Type B pancreatic cell (in vitro differentiated cells): Measurements from ENCODE around the gene USP37. TPM values are rescaled to one million over a fixed set of nuclear protein-coding genes. Genes with fewer than 3 reads are reported as not detected.
A peak's percentile ranks its signal among the peaks of the same experiment; 100 is the strongest.

ENCODE experiments used
- DNase-seq: peaks from one replicate; pipeline ENCODE4 v3.0.0; 2021; ENCODE audit warnings: mixed read lengths; ENCODE audit not compliant: unreplicated experiment; ENCODE audit errors: extremely low spot score
- H3K27ac Mint-ChIP-seq: 2 replicates; pipeline ENCODE4 v1.8.0; 2021; ENCODE audit warnings: mild to moderate bottlenecking, mixed read lengths
- H3K27me3 Mint-ChIP-seq: 2 replicates; pipeline ENCODE4 v1.8.0; 2021; ENCODE audit warnings: mixed read lengths
- H3K36me3 Mint-ChIP-seq: 2 replicates; pipeline ENCODE4 v1.8.0; 2021; ENCODE audit warnings: mixed read lengths
- H3K4me1 Mint-ChIP-seq: one replicate; pipeline ENCODE4 v1.8.0; 2021; ENCODE audit warnings: mixed read lengths; ENCODE audit not compliant: unreplicated experiment
- H3K4me3 Mint-ChIP-seq: 2 replicates; pipeline ENCODE4 v1.8.0; 2021; ENCODE audit warnings: mild to moderate bottlenecking, mixed read lengths
- H3K9me3 Mint-ChIP-seq: 2 replicates; pipeline ENCODE4 v1.8.0; 2021; ENCODE audit warnings: mixed read lengths
- CTCF ChIP-seq: fragments of 200-600 bp; sonication (generic); conservative IDR thresholded peaks from 2 replicates; pipeline ENCODE4 v1.5.0; 2021; ENCODE audit warnings: antibody characterized with exemption, mild to moderate bottlenecking
- microRNA-seq: library from miRNA; unstranded; fragments of <30 nt; microRNA quantifications from one replicate; pipeline ENCODE4, GENCODE V29; 2020
- total RNA-seq: library from RNA; stranded (reverse); gene quantifications from 2 replicates; pipeline ENCODE4 v1.2.1, GENCODE V29; 2021; ENCODE audit warnings: low replicate concordance

USP37 gene
- total RNA-seq, 1 donor from 2014 or later = 22.9 TPM

DNA sequence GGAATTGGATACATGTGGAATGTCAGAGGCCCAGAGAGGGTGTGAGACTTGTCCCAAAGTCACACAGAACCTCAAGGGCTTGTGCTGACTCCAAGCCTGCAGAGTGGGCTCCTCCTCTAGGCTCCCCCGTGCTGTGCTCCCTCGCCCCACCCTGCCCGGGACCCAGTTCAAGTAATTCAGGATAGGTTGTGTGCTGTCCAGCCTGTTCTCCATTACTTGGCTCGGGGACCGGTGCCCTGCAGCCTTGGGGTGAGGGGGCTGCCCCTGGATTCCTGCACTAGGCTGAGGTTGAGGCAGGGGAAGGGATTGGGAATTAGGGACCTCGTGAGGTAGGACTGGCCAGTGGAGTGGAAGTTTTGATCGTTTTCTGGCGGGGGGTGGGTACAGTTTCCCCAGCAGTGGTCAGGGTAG is 165.7 kb downstream of the USP37 start:
- no peak overlapping the region for H3K27ac Mint-ChIP-seq
- H3K4me1 Mint-ChIP-seq = peaks cover 23% of the 10 kb centered on the region
- peaks cover 5% of the 10 kb centered on the region for H3K27me3 Mint-ChIP-seq
- no peak for TF ChIP-seq CTCF
- H3K9me3 Mint-ChIP-seq = no peaks in the 10 kb centered on the region
- peak overlapping the region; percentile 28 for H3K4me3 Mint-ChIP-seq
- DNase-seq = no peak
- H3K36me3 Mint-ChIP-seq = peaks cover 7% of the 10 kb centered on the region

GRCh38 chr2:218401890-218402289 is 166.3 kb downstream of the USP37 start:
- no peak for DNase-seq
- Mint-ChIP-seq H3K4me1 (peaks cover 21% of the 10 kb centered on the region), H3K36me3 (peaks cover 7% of the 10 kb centered on the region), H3K27me3 (peaks cover 10% of the 10 kb centered on the region), H3K27ac (peak overlapping the region; percentile 36), H3K9me3 (no peaks in the 10 kb centered on the region), H3K4me3 (peak overlapping the region; percentile 76)
- no peak for TF ChIP-seq CTCF

- H3K4me1 Mint-ChIP-seq = peaks cover 23% of the 10 kb centered on the region
- H3K27ac Mint-ChIP-seq = peak overlapping the region; percentile 36
- no peak for DNase-seq
- TF ChIP-seq CTCF = no peak
- H3K36me3 Mint-ChIP-seq = peaks cover 7% of the 10 kb centered on the region
- H3K9me3 Mint-ChIP-seq = no peaks in the 10 kb centered on the region
- H3K27me3 Mint-ChIP-seq = peaks cover 17% of the 10 kb centered on the region
- H3K4me3 Mint-ChIP-seq = peak overlapping the region; percentile 76
Observed at GRCh38 chr2:218400930-218401881, 166.9 kb downstream of the USP37 start.

Small RNA genes within 50 kb of the gene (microRNA-seq; reads per million reads assigned to microRNA genes)
- 36,538 reads per million, percentile 99 among the genes with 10 or more reads in this experiment for gene MIR26B

Other genes starting within 250 kb of the USP37 start
- gene CATIP, start 211.5 kb downstream of the USP37 start, total RNA-seq = 0.21 and 4.1 TPM in 2 replicates
- 0.39 and 0.64 TPM in 2 replicates for gene SLC11A1, start 186.1 kb downstream of the USP37 start, total RNA-seq
- gene CTDSP1, start 168.5 kb downstream of the USP37 start, total RNA-seq = 96.4 and 112 TPM in 2 replicates
- 64.6 and 142 TPM in 2 replicates for gene VIL1, start 149.2 kb downstream of the USP37 start, total RNA-seq
- gene CNOT9, start 488 bp upstream of the USP37 start, total RNA-seq = 42.9 and 59.4 TPM in 2 replicates
- gene PLCD4, start 39.5 kb upstream of the USP37 start, total RNA-seq = 0.40 and 1.4 TPM in 2 replicates
- gene ZNF142, start 91.3 kb upstream of the USP37 start, total RNA-seq = 35.0 and 38.3 TPM in 2 replicates
- 46.0 and 64.2 TPM in 2 replicates for gene BCS1L, start 91.3 kb upstream of the USP37 start, total RNA-seq
- gene RNF25, start 103.7 kb upstream of the USP37 start, total RNA-seq = 22.8 and 30.5 TPM in 2 replicates
- 60.4 and 102 TPM in 2 replicates for gene STK36, start 103.7 kb upstream of the USP37 start, total RNA-seq
- 59.2 and 79.8 TPM in 2 replicates for gene TTLL4, start 142.5 kb upstream of the USP37 start, total RNA-seq
- gene CYP27A1, start 213.8 kb upstream of the USP37 start, total RNA-seq = 6.5 and 6.9 TPM in 2 replicates